Measurements from ENCODE around the gene IRF9. TPM values are rescaled to one million over a fixed set of nuclear protein-coding genes. Genes with fewer than 3 reads are reported as not detected.

The IRF9 gene
- total RNA-seq, 2 experiments from 2014 or later = 285 to 286 TPM

GRCh38 chr14:24151404-24152080 lies 9.5 kb upstream of the IRF9 start:
- POLR2A ChIA-PET = no interaction called here
- no peak for DNase-seq
- no peak overlapping the region for H3K27ac Mint-ChIP-seq
- no peaks in the 10 kb centered on the region for H3K9me3 Mint-ChIP-seq
- CTCF ChIA-PET = interaction anchor here (1.0 to 4.1 kb wide), 3 partner anchors 10 to 14 kb away, joined by 3 to 57 read pairs (median 5); partner anchors contain the start of genes EMC9 and IRF9
- H3K36me3 Mint-ChIP-seq (ENCODE audit: low read depth) = peaks cover 64% of the 10 kb centered on the region
- no peak overlapping the region for H3K4me3 Mint-ChIP-seq
- H3K27me3 Mint-ChIP-seq = no peaks in the 10 kb centered on the region
- peaks cover 42% of the 10 kb centered on the region for H3K4me1 Mint-ChIP-seq

GRCh38 chr14:24155100-24155499 lies 6.0 kb upstream of the IRF9 start:
- no peak for DNase-seq
- ChIA-PET POLR2A (no interaction called here), CTCF (interaction anchor here (0.6 to 1.6 kb wide), 4 partner anchors 14 to 30 kb away, joined by 3 read pairs; partner anchors contain the start of gene EMC9)
- peak overlapping the region; percentile 37 for H3K27ac Mint-ChIP-seq
- peaks cover 31% of the 10 kb centered on the region for H3K4me1 Mint-ChIP-seq
- no peak overlapping the region for H3K4me3 Mint-ChIP-seq
- H3K36me3 Mint-ChIP-seq (ENCODE audit: low read depth) = peaks cover 68% of the 10 kb centered on the region
- H3K27me3 Mint-ChIP-seq = no peaks in the 10 kb centered on the region
- H3K9me3 Mint-ChIP-seq = no peaks in the 10 kb centered on the region

GRCh38 chr14:24156840-24157239 lies 4.2 kb upstream of the IRF9 start:
- POLR2A ChIA-PET = no interaction called here
- no peaks in the 10 kb centered on the region for H3K27me3 Mint-ChIP-seq
- DNase-seq = no peak
- no peak overlapping the region for H3K4me3 Mint-ChIP-seq
- peaks cover 32% of the 10 kb centered on the region for H3K4me1 Mint-ChIP-seq
- peaks cover 71% of the 10 kb centered on the region for H3K36me3 Mint-ChIP-seq (ENCODE audit: low read depth)
- H3K27ac Mint-ChIP-seq = peak overlapping the region; percentile 60
- no peaks in the 10 kb centered on the region for H3K9me3 Mint-ChIP-seq
- CTCF ChIA-PET = interaction anchor here (0.7 to 2.3 kb wide), 3 partner anchors 19 to 81 kb away, joined by 3 to 5 read pairs (median 3); partner anchors contain the start of genes DCAF11 and NRL

- H3K9me3 Mint-ChIP-seq = no peaks in the 10 kb centered on the region
- CTCF ChIA-PET = interaction anchor here (0.7 to 2.3 kb wide), 2 partner anchors 43 to 80 kb away, joined by 3 to 5 read pairs; partner anchors contain the start of genes DCAF11 and NRL
- peaks cover 36% of the 10 kb centered on the region for H3K4me1 Mint-ChIP-seq
- peak overlapping the region; percentile 73 for H3K27ac Mint-ChIP-seq
- no peak for DNase-seq
- peaks cover 72% of the 10 kb centered on the region for H3K36me3 Mint-ChIP-seq (ENCODE audit: low read depth)
- no peak overlapping the region for H3K4me3 Mint-ChIP-seq
- no peaks in the 10 kb centered on the region for H3K27me3 Mint-ChIP-seq
- POLR2A ChIA-PET = no interaction called here
Observed at GRCh38 chr14:24157331-24157730, 3.7 kb upstream of the IRF9 start.

- ChIA-PET POLR2A (interaction anchor here (0.7 to 3.4 kb wide), 3 partner anchors 9 to 23 kb away, joined by 4 to 25 read pairs (median 6); partner anchors contain the start of genes PSME1, PSME2 and RNF31), CTCF (interaction anchor here (1.1 to 6.2 kb wide), 22 partner anchors 8 to 266 kb away, joined by 3 to 69 read pairs (median 12); partner anchors contain the start of genes CIDEB, DCAF11, EMC9 and IPO4)
- H3K9me3 Mint-ChIP-seq = no peaks in the 10 kb centered on the region
- peak overlapping the region; percentile 100 for H3K27ac Mint-ChIP-seq
- no peak for DNase-seq
- H3K4me1 Mint-ChIP-seq = peaks cover 52% of the 10 kb centered on the region
- H3K36me3 Mint-ChIP-seq (ENCODE audit: low read depth) = peaks cover 84% of the 10 kb centered on the region
- H3K4me3 Mint-ChIP-seq = peak overlapping the region; percentile 31
- H3K27me3 Mint-ChIP-seq = no peaks in the 10 kb centered on the region
Observed at GRCh38 chr14:24159777-24160498, 1.1 kb upstream of the IRF9 start.

- DNase-seq = no peak
- Mint-ChIP-seq H3K4me3 (peak overlapping the region; percentile 93), H3K36me3 (ENCODE audit: low read depth) (peaks cover 84% of the 10 kb centered on the region), H3K4me1 (peaks cover 54% of the 10 kb centered on the region), H3K27ac (peak overlapping the region; percentile 100), H3K27me3 (no peaks in the 10 kb centered on the region), H3K9me3 (no peaks in the 10 kb centered on the region)
- ChIA-PET CTCF (interaction anchor here (0.9 to 6.2 kb wide), 36 partner anchors 9 to 265 kb away, joined by 3 to 69 read pairs (median 7); partner anchors contain the start of genes CARMIL3, CHMP4A, CIDEB and DCAF11), POLR2A (interaction anchor here (1.3 to 3.4 kb wide), 5 partner anchors 13 to 82 kb away, joined by 5 to 25 read pairs (median 6); partner anchors contain the start of genes DCAF11, EMC9, NRL and PSME1)
Observed at GRCh38 chr14:24160499-24160849, 591 bp upstream of the IRF9 start.

GRCh38 chr14:24162093-24162492 lies 1.0 kb downstream of the IRF9 start:
- H3K4me3 Mint-ChIP-seq = peak overlapping the region; percentile 93
- POLR2A ChIA-PET = interaction anchor here (0.7 to 3.4 kb wide), 4 partner anchors 15 to 80 kb away, joined by 5 to 25 read pairs (median 9); partner anchors contain the start of genes DCAF11, NRL, PSME2 and RNF31
- H3K4me1 Mint-ChIP-seq = peaks cover 65% of the 10 kb centered on the region
- no peak for DNase-seq
- no peaks in the 10 kb centered on the region for H3K27me3 Mint-ChIP-seq
- H3K27ac Mint-ChIP-seq = peak overlapping the region; percentile 100
- H3K36me3 Mint-ChIP-seq (ENCODE audit: low read depth) = peaks cover 87% of the 10 kb centered on the region
- CTCF ChIA-PET = interaction anchor here (1.0 to 6.2 kb wide), 21 partner anchors 11 to 155 kb away, joined by 3 to 69 read pairs (median 12); partner anchors contain the start of genes CHMP4A, DCAF11, EMC9 and IPO4
- no peaks in the 10 kb centered on the region for H3K9me3 Mint-ChIP-seq

GRCh38 chr14:24164518-24164991 lies 3.5 kb downstream of the IRF9 start:
- Mint-ChIP-seq H3K4me1 (peaks cover 75% of the 10 kb centered on the region), H3K27me3 (no peaks in the 10 kb centered on the region), H3K4me3 (peak overlapping the region; percentile 5), H3K9me3 (no peaks in the 10 kb centered on the region), H3K27ac (peak overlapping the region; percentile 61), H3K36me3 (ENCODE audit: low read depth) (peaks cover 84% of the 10 kb centered on the region)
- POLR2A ChIA-PET = no interaction called here
- DNase-seq = no peak
- CTCF ChIA-PET = interaction anchor here (6.2 kb wide), 1 partner anchor 10 kb away, joined by 49 read pairs; no protein-coding TSS in a partner anchor

GRCh38 chr14:24165785-24166184 lies 4.7 kb downstream of the IRF9 start:
- Mint-ChIP-seq H3K4me3 (no peak overlapping the region), H3K4me1 (peaks cover 71% of the 10 kb centered on the region), H3K36me3 (ENCODE audit: low read depth) (peaks cover 82% of the 10 kb centered on the region), H3K27me3 (no peaks in the 10 kb centered on the region), H3K9me3 (no peaks in the 10 kb centered on the region), H3K27ac (no peak overlapping the region)
- DNase-seq = no peak
- POLR2A ChIA-PET = no interaction called here
- CTCF ChIA-PET = interaction anchor here (0.6 to 6.2 kb wide), 2 partner anchors 9 to 61 kb away, joined by 4 to 49 read pairs; no protein-coding TSS in a partner anchor

- POLR2A ChIA-PET = interaction anchor here (0.6 kb wide), 1 partner anchor 28 kb away, joined by 3 read pairs; the partner anchor contains the start of gene TM9SF1
- no peaks in the 10 kb centered on the region for H3K27me3 Mint-ChIP-seq
- H3K4me3 Mint-ChIP-seq = no peak overlapping the region
- no peaks in the 10 kb centered on the region for H3K9me3 Mint-ChIP-seq
- no peak for DNase-seq
- H3K4me1 Mint-ChIP-seq = peaks cover 77% of the 10 kb centered on the region
- peaks cover 74% of the 10 kb centered on the region for H3K36me3 Mint-ChIP-seq (ENCODE audit: low read depth)
- CTCF ChIA-PET = interaction anchor here (1.6 kb wide), 1 partner anchor 13 kb away, joined by 5 read pairs; no protein-coding TSS in a partner anchor
- peak overlapping the region; percentile 70 for H3K27ac Mint-ChIP-seq
Observed at GRCh38 chr14:24167469-24168114, 6.5 kb downstream of the IRF9 start.

- Mint-ChIP-seq H3K4me1 (peaks cover 55% of the 10 kb centered on the region), H3K27me3 (no peaks in the 10 kb centered on the region), H3K27ac (peak within 1 kb of the TSS; percentile 86), H3K36me3 (ENCODE audit: low read depth) (peaks cover 53% of the 10 kb centered on the region), H3K4me3 (peak within 1 kb of the TSS; percentile 69), H3K9me3 (no peaks in the 10 kb centered on the region)
- CTCF ChIA-PET = interaction anchor here (0.6 to 6.2 kb wide), 6 partner anchors 9 to 870 kb away, joined by 3 to 49 read pairs (median 8); partner anchors contain the start of genes EMC9, IPO4 and IRF9
- DNase-seq = peak; percentile 67
- POLR2A ChIA-PET = interaction anchor here (0.6 kb wide), 1 partner anchor 9 kb away, joined by 3 read pairs; no protein-coding TSS in a partner anchor
Observed at GRCh38 chr14:24171422-24172260, 10.6 kb downstream of the IRF9 start, which contains the start of gene REC8. Gene REC8 (plus strand): TSS chr14:24172080. CDS start chr14:24172553, 473 bp downstream.

Measured in activated CD4-positive, alpha-beta T cell treated with anti-CD3 and anti-CD28 coated beads, Interleukin-2, amount 10 ng/mL, durations not matched to agents 7 days and 5 days (primary cell).